DND-41 (cell line): ENCODE results near the gene TRMU.

Experiments
- EZH2 ChIP-seq: IDR thresholded peaks from 3 replicates; pipeline ENCODE4 v1.6.1; 2012; ENCODE audit warnings: borderline replicate concordance, low read depth, mild to moderate bottlenecking, moderate library complexity, low read length, inconsistent platforms; ENCODE audit not compliant: severe bottlenecking
- TF ChIP-seq, protein P1 (sequence below): IDR thresholded peaks from 2 replicates; pipeline ENCODE4 v1.5.1; 2012; ENCODE audit warnings: borderline replicate concordance, low read length, moderate library complexity, mild to moderate bottlenecking; ENCODE audit not compliant: poor library complexity, severe bottlenecking; ENCODE audit errors: extremely low read depth

DNA sequence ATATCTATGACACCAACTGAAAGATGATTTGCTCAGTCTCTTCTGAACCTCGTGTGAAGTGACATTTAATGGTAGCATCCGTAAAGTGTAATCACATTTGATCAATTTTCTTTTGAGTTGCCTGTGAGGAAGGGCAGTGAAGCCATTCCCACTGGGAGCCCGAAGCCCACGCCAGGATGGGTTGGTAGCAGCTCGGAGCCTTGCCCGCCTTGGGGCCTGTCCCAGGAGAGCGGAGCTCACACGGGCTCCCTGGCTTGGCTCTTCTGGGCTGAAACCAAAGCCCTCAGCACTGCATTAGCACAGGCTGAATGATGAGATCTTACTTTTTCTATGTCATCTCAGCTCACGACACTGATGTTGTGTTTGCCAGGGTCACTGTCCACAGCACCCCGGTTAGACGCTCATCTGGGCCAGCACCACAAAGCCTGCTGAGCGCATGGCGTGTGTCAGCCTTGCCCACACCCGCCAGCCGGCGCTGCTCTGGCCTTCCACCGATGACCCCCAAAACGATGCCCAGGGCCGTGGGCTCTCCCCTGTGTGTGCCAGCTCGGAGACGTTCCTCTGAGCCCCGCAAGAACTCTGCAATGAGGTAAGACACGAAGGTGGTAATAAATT, 9.3 kb upstream of the TRMU start:
- TF ChIP-seq, protein P1, sequence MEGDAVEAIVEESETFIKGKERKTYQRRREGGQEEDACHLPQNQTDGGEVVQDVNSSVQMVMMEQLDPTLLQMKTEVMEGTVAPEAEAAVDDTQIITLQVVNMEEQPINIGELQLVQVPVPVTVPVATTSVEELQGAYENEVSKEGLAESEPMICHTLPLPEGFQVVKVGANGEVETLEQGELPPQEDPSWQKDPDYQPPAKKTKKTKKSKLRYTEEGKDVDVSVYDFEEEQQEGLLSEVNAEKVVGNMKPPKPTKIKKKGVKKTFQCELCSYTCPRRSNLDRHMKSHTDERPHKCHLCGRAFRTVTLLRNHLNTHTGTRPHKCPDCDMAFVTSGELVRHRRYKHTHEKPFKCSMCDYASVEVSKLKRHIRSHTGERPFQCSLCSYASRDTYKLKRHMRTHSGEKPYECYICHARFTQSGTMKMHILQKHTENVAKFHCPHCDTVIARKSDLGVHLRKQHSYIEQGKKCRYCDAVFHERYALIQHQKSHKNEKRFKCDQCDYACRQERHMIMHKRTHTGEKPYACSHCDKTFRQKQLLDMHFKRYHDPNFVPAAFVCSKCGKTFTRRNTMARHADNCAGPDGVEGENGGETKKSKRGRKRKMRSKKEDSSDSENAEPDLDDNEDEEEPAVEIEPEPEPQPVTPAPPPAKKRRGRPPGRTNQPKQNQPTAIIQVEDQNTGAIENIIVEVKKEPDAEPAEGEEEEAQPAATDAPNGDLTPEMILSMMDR, result no peak
- no peak for TF ChIP-seq EZH2
